Activated naive CD4-positive, alpha-beta T cell treated with anti-CD3 and anti-CD28 coated beads, Interleukin-2, amount 50 U/mL, for 72 hours (primary cell): ENCODE results near the gene CIZ1. TPM values are rescaled to one million over a fixed set of nuclear protein-coding genes. Genes with fewer than 3 reads are reported as not detected.
"Not testable (repeated sequence)": the region's sequence is repeated elsewhere in the genome, so short reads cannot be mapped to it uniquely, and the experiment has no call there.

ENCODE experiments used
- ATAC-seq, 2 donors: fragments of 150-1000 bp; cut with Tn5 transposase; 2 replicates each; pipeline ENCODE4 v1.10.0; 2021; ENCODE audit warnings: mild to moderate bottlenecking in 2 of 2, moderate library complexity in 2 of 2
- DNase-seq, 2 donors: peaks; one replicate each; pipeline ENCODE4 v3.0.0; 2021 to 2022; ENCODE audit warnings: low spot score in 2 of 2
- H3K27ac Mint-ChIP-seq, 2 donors: one replicate each; pipeline ENCODE4 v1.8.0; 2022; ENCODE audit warnings: mild to moderate bottlenecking in 2 of 2, mixed read lengths in 2 of 2
- H3K36me3 Mint-ChIP-seq, 2 donors: one replicate each; pipeline ENCODE4 v1.8.0; 2022; ENCODE audit warnings: mixed read lengths in 2 of 2
- H3K9me3 Mint-ChIP-seq, 2 donors: one replicate each; pipeline ENCODE4 v1.8.0; 2022; ENCODE audit warnings: mixed read lengths in 2 of 2
- total RNA-seq, 2 donors: library from RNA; stranded (reverse); gene quantifications; one replicate each; pipeline ENCODE4 v1.2.3, GENCODE V29; 2022

Gene CIZ1
- total RNA-seq, 2 donors from 2014 or later: 60.1 to 111 TPM

DNA sequence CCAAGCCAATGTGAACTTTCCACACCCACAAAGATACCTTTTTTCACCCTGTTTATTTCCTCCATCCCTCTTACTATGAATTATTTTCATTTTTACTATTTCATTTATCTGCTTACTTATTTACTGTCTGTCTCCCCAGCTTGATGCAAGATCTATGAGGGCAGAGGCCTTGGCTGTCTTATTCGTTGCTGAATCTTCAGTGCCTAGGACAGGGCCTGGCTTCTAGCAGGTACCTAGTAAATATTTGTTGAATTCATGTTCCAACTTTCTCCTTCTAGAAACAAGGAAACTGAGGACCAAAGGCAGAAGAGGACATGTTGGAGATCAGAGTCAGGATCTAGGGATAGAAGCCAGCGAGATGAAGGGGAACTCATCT lies 11.3 kb upstream of the CIZ1 start:
- Mint-ChIP-seq H3K27ac (peak overlapping the region in 1 of 2 donors; percentile 77), H3K36me3 (no peaks in the 10 kb centered on the region), H3K9me3 (no peaks in the 10 kb centered on the region)
- DNase-seq (no peak), ATAC-seq (no peak)

DNA sequence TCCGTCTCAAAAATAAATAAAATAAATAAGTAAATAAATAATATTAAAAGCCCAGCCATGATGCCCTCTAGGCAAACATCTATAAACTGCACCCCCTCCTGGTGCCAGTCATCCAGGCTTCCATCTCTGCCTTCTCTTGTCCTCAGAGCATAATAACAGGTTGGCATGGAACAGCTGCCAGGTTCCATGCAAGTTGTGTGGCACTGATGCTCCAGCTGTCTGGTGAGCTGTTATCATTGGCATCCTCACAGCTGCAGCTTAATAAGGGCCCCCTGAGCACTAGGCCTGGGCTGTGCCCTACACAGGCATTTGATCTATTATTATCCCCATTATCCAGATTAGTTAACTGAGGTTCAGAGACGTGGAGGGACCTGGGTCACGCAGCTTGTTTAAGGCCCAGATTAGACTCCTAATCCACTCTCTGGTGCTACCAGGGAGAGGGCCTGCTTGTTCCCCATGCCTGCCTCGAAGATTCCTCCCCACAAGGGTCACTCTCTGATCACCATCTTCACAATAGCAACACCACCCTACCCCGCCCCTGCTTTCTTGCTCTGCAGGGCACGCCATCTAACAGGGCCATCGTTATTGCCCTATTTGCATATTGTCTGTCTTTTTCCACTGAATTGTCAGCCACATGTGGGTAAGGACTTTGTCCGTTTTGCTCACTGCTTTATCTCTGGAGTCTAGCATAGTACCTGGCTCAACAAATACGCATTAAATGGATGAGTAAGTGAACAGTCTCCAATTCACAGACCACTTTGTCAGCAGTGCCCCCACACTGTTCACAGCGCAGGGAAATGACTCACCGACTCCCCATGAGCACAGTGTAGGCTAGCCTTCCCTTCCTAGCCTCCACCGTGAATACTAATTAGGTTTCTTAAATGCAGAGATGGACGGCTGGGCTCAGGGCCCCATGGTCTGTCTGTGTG lies 10.3 kb upstream of the CIZ1 start:
- Mint-ChIP-seq H3K27ac (no peak overlapping the region), H3K36me3 (no peaks in the 10 kb centered on the region)

DNA sequence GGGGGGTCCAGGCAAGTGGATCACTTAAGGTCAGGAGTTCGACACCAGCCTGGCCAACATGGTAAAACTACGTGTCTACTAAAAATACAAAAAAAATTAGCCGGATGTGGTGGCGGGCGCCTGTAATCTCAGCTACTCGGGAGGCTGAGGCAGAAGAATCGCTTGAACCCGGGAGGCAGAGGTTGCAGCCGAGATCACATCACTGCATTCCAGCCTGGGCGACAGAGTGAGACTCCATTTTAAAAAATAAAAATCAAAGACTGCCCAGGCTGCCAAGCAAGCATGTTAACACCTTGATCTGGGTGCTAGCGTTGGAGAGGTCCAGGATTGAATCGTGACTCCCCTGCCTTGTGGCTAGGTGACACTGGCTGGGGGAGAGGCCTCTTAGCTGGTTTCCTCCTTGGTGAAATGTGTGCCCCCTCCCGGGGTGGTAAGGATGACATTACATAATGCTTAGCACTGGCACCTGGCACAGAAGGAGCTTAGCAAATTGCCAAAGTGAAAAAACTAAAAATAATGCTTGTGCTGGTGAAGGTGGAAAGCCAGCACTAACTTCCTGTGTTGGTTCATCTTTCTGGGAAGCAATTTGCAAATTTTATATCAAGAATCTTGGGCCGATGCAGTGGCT lies 2.2 kb upstream of the CIZ1 start:
- peaks cover 5 to 8% of the 10 kb centered on the region in 2 donors for H3K36me3 Mint-ChIP-seq
- H3K27ac Mint-ChIP-seq: no peak overlapping the region
- DNase-seq (no peak), ATAC-seq (no peak)
- H3K9me3 Mint-ChIP-seq: no peaks in the 10 kb centered on the region

More for the DNA sequence above, 10.3 kb upstream of the CIZ1 start:
- ATAC-seq: no peak
- no peak for DNase-seq
- H3K9me3 Mint-ChIP-seq: no peaks in the 10 kb centered on the region

DNA sequence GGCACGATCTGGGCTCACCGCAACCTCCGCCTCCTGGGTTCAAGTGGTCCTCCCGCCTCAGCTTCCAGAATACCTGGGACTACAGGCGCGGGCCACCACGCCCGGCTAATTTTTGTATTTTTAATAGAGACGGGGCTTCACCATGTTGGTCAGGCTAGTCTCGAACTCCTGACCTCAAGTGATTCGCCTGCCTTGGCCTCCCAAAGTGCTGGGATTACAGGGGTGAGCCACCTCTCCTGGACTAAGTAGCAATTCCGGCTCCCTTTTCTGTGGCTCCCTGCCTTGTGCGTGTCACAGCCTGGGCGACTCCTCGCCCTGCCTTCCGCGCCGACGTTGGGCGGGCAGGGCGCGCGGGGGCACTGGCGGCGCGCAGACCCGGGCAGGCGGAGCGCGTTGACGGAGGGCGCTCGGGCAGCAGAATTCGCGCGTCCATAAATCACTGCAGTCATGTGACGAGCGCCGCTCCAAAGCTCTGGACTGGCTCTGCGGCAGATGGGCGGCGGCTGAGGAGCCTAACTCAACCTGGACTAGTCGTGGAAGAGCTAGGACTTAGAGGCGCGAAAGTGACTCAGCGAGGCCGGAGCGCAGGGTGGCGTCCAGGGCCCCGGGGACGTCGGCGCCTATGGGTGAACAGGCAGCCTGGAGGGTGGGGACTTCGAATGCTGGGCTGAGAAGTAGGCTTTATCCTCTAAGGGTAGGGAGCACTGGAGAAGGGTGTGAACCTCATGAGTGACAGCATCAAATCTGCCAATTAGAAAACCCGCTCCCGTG lies 1.4 kb upstream of the CIZ1 start:
- Mint-ChIP-seq H3K27ac (no peak overlapping the region), H3K9me3 (no peaks in the 10 kb centered on the region), H3K36me3 (peaks cover 5 to 8% of the 10 kb centered on the region in 2 donors)
- ATAC-seq (peak; percentile 56 to 86), DNase-seq (peak in 1 of 2 donors; percentile 80)

DNA sequence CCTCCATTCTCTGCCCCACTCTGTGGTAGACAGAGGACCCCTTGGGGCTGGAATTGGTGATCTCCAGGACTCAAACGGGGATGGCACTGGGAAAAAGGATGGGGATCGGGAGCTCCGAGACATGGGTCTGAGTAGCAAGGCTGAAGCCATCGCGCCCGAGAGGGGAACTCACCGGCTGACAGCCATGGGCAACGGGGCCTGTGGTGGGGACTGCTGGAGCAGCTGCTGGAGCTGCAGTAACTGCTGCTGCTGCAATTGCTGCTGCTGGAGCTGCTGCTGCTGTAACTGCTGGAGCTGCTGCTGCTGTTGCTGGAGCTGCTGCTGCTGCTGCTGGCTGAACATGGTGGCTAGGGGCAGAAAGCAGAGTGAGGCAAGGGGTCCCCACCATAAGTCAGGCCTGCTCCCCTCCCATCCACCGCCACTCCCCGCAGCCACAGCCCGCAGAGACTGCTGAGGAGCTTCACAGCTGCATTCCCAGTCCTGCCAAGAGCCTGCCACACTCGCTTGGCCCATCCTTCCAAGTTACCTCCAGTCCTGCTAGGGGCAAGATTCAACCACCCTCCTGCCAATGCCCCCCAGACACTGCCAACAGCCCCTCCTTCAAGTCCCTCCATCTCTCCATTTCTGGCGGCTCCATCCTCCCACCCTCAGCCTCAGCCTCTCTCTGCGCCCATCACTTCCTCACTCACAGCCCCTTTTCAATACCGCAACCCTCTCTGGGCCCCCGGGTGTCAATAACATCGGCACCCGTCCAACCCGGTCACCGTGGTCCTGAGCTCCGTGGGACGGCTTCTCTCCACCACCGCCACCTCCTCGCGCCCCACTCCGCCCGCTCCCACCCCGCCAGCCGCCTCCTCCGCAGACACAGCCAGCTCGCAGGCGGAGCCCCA lies 611 bp downstream of the CIZ1 start:
- H3K36me3 Mint-ChIP-seq: peaks cover 5 to 8% of the 10 kb centered on the region in 2 donors
- H3K27ac Mint-ChIP-seq: peak overlapping the region; percentile 95 to 98
- ATAC-seq (peak; percentile 49 to 57), DNase-seq (no peak)
- H3K9me3 Mint-ChIP-seq: no peaks in the 10 kb centered on the region

DNA sequence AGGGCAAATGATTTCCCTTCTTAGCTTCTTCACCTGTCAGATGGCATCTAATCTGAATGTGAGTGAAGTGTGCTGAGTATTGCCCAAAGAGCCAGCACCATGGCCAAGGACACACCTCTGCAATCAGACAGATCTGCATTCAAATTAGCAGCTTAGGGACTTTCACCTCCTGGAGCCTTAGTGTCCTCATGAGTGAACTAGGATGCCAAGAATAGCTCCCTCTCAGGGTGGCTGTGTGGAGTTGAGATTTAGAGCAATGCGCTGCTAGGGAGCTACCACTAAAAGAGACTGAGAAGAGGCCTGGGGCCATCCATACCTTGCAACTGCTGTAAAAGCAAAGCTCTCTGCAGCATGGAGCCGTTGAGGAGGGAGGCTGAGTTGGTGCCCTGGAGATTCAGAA lies 1.4 kb downstream of the CIZ1 start:
- Mint-ChIP-seq H3K9me3 (no peaks in the 10 kb centered on the region), H3K27ac (peak overlapping the region; percentile 52 to 95), H3K36me3 (peaks cover 5 to 8% of the 10 kb centered on the region in 2 donors)
- DNase-seq (no peak), ATAC-seq (no peak)

DNA sequence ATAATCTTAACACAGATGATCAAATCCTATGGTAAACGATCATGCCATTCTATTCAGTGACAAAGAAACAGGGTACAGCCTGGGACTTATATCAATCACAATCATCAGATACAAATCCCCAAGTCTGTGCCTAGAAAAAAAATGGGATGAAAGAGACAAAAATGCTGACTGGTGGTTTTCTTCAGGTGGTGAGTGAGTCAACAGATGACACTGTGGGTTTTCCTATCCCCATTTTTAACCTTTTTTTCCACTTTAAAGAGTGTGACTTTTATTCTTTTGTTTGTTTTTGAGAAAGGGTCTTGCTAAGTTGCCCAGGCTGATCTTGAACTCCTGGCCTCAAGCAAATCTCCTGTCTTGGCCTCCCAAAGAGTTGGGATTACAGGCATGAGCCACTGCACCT lies 3.2 kb downstream of the CIZ1 start:
- no peak overlapping the region for H3K27ac Mint-ChIP-seq
- DNase-seq (no peak), ATAC-seq (no peak)
- H3K36me3 Mint-ChIP-seq: peaks cover 5 to 8% of the 10 kb centered on the region in 2 donors
- no peaks in the 10 kb centered on the region for H3K9me3 Mint-ChIP-seq

DNA sequence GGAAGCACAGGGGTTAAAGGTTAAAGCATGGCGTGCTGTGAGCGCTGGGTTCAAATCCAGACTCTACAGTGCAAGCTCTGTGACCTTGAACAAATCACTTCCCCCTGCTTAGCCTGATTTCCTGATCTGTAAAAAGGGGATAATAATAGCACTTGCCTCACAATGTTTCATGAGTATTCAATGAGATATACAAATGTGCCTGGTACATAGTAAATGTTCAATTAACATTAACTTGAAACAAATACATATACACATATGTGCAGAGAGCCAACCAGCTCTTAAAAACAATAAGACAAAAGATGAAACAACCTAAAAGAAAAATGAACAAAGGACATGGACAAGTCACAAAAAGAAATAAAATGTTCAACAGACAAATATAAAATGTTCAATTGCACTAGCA lies 4.0 kb downstream of the CIZ1 start:
- Mint-ChIP-seq H3K36me3 (peaks cover 5 to 8% of the 10 kb centered on the region in 2 donors), H3K9me3 (no peaks in the 10 kb centered on the region), H3K27ac (no peak overlapping the region)
- no peak for DNase-seq
- no peak for ATAC-seq

DNA sequence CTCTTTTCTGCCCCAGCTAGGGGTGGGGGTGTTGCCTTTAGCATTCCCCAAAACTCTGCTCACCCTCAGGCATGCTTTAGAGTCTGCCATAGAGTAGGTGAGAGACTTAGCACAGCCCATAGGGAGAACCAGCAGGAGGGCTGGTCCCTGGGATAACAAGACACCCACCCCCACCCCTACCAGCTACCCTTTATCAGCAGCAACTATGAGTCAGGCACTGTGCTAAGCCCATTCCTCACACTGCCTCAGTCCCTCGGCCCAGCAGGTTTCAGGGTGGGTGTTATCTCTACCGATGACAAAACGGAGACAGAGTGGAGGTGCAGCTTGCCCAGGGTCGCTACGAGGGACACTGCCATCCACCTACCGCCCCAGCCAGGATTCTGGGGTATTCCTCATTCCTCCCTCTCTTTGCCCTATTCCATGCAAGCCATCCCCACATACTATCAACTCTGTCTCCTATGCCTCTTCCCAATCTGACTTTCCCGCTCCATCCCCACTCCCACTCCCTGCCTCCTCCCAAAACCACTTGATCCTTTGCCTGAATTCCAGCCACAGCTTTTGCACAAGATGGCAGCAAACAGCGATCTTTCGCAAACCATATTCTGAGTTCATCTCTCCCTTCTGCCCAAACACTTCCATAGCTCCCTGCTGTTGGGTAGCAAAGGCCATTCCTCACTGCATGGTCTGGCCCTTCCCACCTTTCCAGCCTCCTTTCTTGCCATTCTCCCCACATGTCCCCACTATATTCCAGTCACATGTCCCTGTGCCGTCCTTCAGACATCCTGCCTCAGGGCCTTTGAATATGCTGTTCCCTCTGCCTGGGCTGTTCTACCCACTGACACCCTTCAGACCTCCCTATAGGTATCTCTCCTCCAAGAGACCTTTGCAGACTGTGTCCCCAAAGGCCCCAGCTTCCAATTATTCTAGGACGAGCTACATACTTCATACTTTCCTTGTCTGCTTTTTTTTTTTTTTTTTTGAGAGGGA lies 5.1 kb downstream of the CIZ1 start:
- DNase-seq (no peak), ATAC-seq (no peak)
- H3K9me3 Mint-ChIP-seq: no peaks in the 10 kb centered on the region
- peaks cover 5 to 8% of the 10 kb centered on the region in 2 donors for H3K36me3 Mint-ChIP-seq
- no peak overlapping the region for H3K27ac Mint-ChIP-seq

DNA sequence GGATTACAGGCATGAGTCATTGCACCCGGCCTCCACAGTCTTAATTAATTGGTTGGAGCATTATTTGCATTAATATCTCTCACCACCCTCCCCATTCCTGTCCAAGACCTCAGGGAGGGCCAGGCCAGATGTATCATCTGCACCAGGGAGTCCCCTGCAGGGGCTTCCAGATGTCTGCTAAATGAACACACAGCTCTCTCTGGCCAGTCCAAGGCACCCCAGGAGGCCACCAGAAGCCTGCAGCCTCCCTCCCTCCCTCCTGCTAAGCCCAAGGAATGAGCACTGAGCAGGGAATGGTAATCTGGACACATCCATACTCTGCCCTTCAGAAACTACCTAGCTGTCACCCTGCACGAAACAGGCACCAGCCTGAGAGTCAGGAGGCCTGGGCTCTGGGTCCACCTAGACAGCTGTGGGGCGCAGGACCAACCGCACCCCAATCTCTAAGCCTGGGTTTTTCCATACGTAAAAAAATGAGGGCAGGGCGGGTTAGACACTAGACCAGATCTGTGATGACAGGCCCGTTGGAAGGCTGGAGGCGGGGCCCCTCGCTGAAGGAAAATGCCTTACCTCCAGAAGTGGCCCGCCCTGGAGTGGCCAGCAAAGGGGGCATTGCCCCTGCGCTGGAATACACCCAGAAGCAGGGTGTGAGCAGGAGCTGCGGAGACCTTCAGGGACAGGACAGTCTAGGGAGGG lies 8.3 kb downstream of the CIZ1 start:
- DNase-seq (no peak), ATAC-seq (no peak)
- Mint-ChIP-seq H3K36me3 (peaks cover 7 to 27% of the 10 kb centered on the region in 2 donors), H3K27ac (peak overlapping the region in 1 of 2 donors; percentile 84), H3K9me3 (no peaks in the 10 kb centered on the region)

DNA sequence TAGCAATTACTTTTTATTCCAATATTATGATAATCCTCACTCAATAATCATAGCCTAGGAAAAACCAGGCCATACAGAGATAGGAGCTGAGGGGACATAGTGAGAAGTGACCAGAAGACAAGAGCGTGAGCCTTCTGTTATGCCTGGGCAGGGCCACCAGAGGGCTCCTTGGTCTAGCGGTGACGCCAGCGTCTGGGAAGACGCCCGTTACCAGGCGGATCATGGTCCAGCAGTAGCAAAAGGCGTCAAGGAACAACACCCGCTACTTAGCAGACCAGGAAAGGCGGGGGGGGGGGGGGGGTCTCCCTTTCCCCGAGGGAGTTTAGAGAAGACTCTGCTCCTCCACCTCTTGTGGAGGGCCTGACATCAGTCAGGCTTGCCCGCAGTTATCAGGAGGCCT lies 9.9 kb downstream of the CIZ1 start:
- peaks cover 7 to 28% of the 10 kb centered on the region in 2 donors for H3K36me3 Mint-ChIP-seq
- not testable (repeated sequence) for H3K27ac Mint-ChIP-seq, DNase-seq

DNA sequence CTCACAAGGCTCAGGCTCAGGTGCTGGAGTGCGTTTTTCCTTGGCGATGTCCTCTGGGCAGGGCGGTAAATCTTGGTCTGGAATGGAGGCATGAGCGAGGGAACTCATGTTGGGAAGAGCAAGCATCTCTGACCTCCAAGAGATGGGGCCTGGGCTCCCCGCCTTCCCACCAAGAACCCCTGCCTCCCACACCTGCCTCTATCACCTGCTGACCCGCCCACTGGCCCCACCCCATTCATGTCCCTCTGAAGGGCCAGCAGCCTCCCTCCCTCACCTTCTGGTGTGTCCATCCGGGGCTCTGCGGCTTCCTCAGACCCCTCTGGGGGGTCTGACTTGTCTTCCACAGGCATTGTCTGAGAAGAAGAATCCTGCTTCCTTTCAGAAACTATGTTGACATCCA lies 10.9 kb downstream of the CIZ1 start:
- ATAC-seq (no peak), DNase-seq (no peak)
- Mint-ChIP-seq H3K36me3 (peaks cover 7 to 28% of the 10 kb centered on the region in 2 donors), H3K27ac (no peak overlapping the region), H3K9me3 (no peaks in the 10 kb centered on the region)

More for the DNA sequence above, 9.9 kb downstream of the CIZ1 start:
- ATAC-seq, H3K9me3 Mint-ChIP-seq: not testable (repeated sequence)

DNA sequence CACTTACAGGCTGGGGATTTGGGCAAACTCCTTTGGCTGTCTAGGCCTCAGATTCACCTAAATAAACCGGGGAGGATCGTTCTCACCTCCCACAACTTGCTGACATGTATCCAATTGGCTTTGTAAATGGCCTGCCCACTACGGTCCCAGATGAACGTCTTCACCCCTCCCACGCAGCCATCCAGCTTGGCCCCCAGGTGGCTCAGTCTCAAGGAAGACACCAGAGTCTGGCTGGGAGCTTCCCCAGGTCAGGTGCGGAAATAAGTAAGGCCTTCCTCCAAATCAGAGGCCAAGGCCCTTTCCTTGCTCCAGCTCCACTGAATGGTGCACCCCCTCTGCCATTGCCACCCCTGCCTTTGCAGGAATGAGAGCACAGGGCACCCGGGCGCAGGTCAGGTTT lies 11.4 kb downstream of the CIZ1 start:
- Mint-ChIP-seq H3K36me3 (peaks cover 7 to 28% of the 10 kb centered on the region in 2 donors), H3K9me3 (no peaks in the 10 kb centered on the region), H3K27ac (no peak overlapping the region)
- DNase-seq: no peak
- no peak for ATAC-seq

DNA sequence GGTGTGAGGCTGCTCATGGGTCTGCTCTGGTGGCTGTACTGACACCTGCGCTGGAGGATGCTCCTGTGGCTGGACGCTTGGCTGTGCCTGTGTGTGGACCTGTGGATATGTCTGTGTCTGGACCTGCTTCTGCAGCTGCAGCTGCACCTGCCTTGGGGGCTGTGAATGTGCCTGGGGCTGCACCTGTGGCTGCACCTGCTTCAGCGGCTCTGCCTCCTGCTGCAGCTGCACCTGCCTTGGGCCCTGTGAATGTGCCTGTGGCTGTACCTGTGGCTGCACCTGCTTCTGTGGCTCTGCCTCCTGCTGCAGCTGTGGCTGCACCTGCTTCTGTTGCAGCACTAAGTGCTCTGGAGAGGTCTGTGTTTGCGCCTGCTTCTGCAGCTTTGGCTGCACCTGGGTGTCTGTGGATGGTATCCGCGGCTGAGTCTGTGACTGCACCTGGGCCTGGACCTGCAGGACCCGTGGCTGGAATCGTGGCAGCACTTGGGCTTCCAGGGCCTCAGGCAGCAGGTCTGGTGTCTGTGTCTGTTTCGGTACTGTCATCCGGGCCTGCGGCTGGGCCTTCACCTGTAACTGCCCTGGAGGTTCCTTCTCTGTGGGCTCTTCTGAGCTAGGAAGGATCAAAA lies 12.5 kb downstream of the CIZ1 start:
- no peak for DNase-seq
- Mint-ChIP-seq H3K36me3 (peaks cover 7 to 28% of the 10 kb centered on the region in 2 donors), H3K27ac (no peak overlapping the region), H3K9me3 (no peaks in the 10 kb centered on the region)
- ATAC-seq: no peak
